H1 (cell line): Measurements from ENCODE around the gene UMPS.

Source experiments
- ASH2L ChIP-seq: fragments of 200-600, 300-600 bp; sonication (generic); IDR thresholded peaks from one replicate; pipeline ENCODE4 v1.7.1; 2017; ENCODE audit warnings: low read length
- CTCF ChIP-seq, 3 experiments: IDR thresholded peaks; 1 replicate in 2 of 3; 2 replicates in 1 of 3; pipeline versions ENCODE4 v1.5.1 to v1.6.1; 2011; ENCODE audit warnings: low read length in 3 of 3, mild to moderate bottlenecking in 3 of 3, inconsistent platforms in 2 of 3, low read depth in 1 of 3, moderate library complexity in 1 of 3; ENCODE audit not compliant: insufficient read depth in 1 of 3; ENCODE audit errors: control extremely low read depth in 1 of 3
- KDM5A ChIP-seq: fragments of 200-600 bp; IDR thresholded peaks from 2 replicates; pipeline ENCODE4 v1.7.1; 2012; ENCODE audit warnings: mild to moderate bottlenecking, low read length, inconsistent platforms, mixed read lengths
- PHF8 ChIP-seq: fragments of 200-600 bp; sonication (generic); conservative IDR thresholded peaks from 2 replicates; pipeline ENCODE4 v1.7.1; 2012; ENCODE audit warnings: low read depth, mild to moderate bottlenecking, inconsistent platforms, low read length, moderate library complexity
- POLR2A ChIP-seq, 2 experiments: IDR thresholded peaks; 1 replicate in 1 of 2; 2 replicates in 1 of 2; pipeline ENCODE4 v1.6.1; 2011; ENCODE audit warnings: low read depth in 2 of 2, low read length in 2 of 2, mild to moderate bottlenecking in 2 of 2; ENCODE audit errors: control extremely low read depth in 1 of 2

DNA sequence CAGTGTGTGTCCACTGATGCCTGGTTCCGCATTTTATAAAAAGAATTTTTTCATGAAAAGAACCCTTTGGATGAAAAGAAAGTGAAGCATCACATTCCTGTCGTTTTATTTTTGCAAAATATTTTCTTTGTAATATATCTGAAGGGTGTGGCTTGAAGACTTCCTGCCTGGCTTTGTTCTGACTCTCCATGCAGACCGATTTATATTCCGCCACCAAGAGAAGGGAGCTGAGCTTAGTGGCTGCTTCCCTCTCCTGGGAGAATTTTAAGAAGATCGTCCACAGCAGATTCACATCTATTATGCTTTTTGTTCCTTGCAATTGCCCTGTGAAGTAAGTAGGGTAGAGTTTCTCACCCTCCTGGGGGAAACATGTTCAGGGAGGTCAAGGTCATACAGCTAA, 45.2 kb upstream of the UMPS start:
- TF ChIP-seq KDM5A (no peak), CTCF (IDR thresholded peaks at IDR 0.05; ENCODE audit: control extremely low read depth in 1 of 3, insufficient read depth in 1 of 3, low read depth in 1 of 3, low read length in 3 of 3) (no peak), ASH2L (no peak), POLR2A (IDR thresholded peaks at IDR 0.05; ENCODE audit: control extremely low read depth in 1 of 2, low read depth in 2 of 2, low read length in 2 of 2) (no peak), PHF8 (no peak)
